ENCODE results near the gene RBFOX2.

DNA sequence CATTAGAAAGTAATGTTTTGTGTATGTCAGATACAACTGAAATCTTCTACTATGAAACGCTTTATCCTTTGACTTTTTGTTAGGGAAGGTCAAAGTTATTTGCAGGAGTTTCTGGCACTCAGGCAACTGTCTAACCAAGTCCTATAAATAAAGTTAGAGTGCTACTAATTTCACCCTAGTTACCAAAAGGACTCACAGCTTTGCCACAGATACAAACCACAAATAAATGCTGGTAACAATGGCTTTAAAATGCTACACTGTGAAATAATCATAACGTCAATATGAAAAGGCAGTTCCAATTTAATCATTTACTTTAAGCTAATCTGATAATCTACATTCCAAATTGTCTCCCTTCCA is 124.3 kb downstream of the RBFOX2 start:
- TF ChIP-seq CTCF (IDR thresholded peaks at IDR 0.05) (no peak), POLR2A (IDR thresholded peaks at IDR 0.05) (no peak), POLR2AphosphoS5 (IDR thresholded peaks at IDR 0.05) (no peak), EP300 (IDR thresholded peaks at IDR 0.05) (no peak)
